Measurements from ENCODE around the gene AEBP1.

AEBP1 gene

GRCh38 chr7:44107116-44107960, 3.2 kb downstream of the AEBP1 start:
- DNase-seq (ENCODE audit: insufficient read length, low spot score): no peak
- FAIRE-seq: no peak
- no peak for TF ChIP-seq CTCF (IDR thresholded peaks at IDR 0.05; ENCODE audit: insufficient read depth, missing control alignments)

GRCh38 chr7:44107961-44108767, 4.0 kb downstream of the AEBP1 start:
- no peak for FAIRE-seq
- no peak for DNase-seq (ENCODE audit: insufficient read length, low spot score)
- no peak for TF ChIP-seq CTCF (IDR thresholded peaks at IDR 0.05; ENCODE audit: insufficient read depth, missing control alignments)

- DNase-seq (ENCODE audit: insufficient read length, low spot score): no peak
Measured at GRCh38 chr7:44108768-44109750, 4.9 kb downstream of the AEBP1 start.

GRCh38 chr7:44109991-44110390, 5.8 kb downstream of the AEBP1 start:
- TF ChIP-seq CTCF (IDR thresholded peaks at IDR 0.05; ENCODE audit: insufficient read depth, missing control alignments): no peak
- FAIRE-seq: no peak

More at GRCh38 chr7:44108768-44109750, 4.9 kb downstream of the AEBP1 start:
- TF ChIP-seq CTCF (IDR thresholded peaks at IDR 0.05; ENCODE audit: insufficient read depth, missing control alignments): no peak
- FAIRE-seq: no peak

GRCh38 chr7:44110719-44111635, 6.8 kb downstream of the AEBP1 start:
- FAIRE-seq (no peak), DNase-seq (ENCODE audit: insufficient read length, low spot score) (no peak)
- TF ChIP-seq CTCF (IDR thresholded peaks at IDR 0.05; ENCODE audit: insufficient read depth, missing control alignments): no peak

More at GRCh38 chr7:44109991-44110390, 5.8 kb downstream of the AEBP1 start:
- DNase-seq (ENCODE audit: insufficient read length, low spot score): no peak

GRCh38 chr7:44111761-44112160, 7.6 kb downstream of the AEBP1 start:
- no peak for TF ChIP-seq CTCF (IDR thresholded peaks at IDR 0.05; ENCODE audit: insufficient read depth, missing control alignments)
- FAIRE-seq: no peak
- DNase-seq (ENCODE audit: insufficient read length, low spot score): no peak
